NCI-H774 (cell line): ENCODE results near the gene ST7.
"Not testable (repeated sequence)": the region's sequence is repeated elsewhere in the genome, so short reads cannot be mapped to it uniquely, and the experiment has no call there.

Experiments used
- DNase-seq: peaks from one replicate; lab custom pipeline; 2025; lab: John Stamatoyannopoulos, UW

Gene ST7

DNA sequence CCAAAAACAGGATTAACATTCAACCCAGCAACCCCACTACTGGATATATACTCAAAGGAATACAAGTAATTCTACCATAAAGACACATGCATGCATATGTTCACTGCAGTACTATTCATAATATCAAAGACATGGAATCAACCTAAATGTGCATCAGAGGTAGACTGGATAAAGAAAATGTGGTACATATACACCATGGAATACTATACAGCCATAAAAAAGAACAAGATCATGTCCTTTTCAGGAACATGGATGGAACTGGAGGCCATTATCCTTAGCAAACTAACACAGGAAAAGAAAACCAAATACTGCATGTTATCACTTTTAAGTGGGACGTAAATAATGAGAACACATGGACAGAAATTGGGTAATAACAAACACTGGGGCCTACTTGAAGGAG is 77.5 kb downstream of the ST7 start:
- DNase-seq: not testable (repeated sequence)

DNA sequence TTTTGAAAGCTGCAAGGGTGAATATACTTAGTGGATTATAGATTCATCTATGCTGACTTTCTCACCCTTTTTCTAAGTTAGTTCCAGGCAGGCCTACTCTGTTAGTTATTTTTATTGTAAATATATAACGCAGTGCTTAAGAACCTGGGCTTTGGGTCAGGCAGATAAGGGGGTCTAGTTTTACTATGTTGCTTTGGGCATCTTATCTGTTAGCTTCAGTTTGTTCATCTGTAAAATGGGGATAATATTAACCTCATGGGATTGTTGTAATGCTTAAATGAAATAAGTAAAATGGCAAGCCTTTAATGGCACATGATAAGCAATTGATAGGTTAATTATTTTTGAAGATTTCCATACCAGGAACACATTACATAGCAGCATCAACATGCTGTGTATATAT is 79.5 kb downstream of the ST7 start:
- no peak for DNase-seq

GRCh38 chr7:117034851-117035464 is 81.7 kb downstream of the ST7 start:
- DNase-seq: peak; percentile 18

DNA sequence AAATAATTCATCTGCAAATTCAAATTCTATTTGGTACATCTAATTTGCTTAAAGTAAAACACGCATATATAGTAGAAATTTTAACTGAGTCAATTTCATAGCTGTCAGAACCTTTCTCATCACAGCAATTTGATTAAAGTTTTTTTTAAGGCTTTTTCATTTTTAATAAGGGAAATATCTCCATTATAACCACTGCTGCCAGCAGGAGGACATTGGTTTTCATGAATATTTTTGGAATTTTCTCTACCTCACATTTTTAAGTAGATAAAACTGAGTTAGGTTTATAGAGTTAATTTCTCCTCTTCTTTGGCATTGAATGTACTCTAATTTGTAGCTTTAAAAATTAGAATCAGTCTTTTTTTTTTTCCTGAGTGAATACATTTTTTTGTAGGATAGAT is 82.2 kb downstream of the ST7 start:
- no peak for DNase-seq

- no peak for DNase-seq
Measured at GRCh38 chr7:117036053-117036669, 82.9 kb downstream of the ST7 start.

DNA sequence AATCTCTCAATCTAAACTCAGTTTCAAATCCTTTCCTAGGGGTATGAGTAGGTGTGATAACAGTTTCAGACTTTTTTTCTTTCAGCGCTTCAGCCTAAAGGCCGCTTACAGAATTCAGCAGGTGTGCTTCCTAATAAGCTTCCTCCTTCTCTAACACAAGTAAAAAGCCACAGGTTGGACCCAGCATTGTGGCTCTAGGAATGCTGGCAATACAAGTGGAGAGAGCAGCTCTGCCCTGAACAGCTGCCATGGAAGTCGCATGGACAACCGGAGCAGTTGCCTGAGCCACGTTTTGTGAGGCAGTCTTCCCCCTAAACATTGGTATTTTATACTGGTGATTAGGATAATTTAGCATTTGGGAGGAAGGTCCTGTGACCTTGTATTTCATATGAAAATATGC is 83.5 kb downstream of the ST7 start:
- no peak for DNase-seq

GRCh38 chr7:117038408-117038807 is 85.1 kb downstream of the ST7 start:
- DNase-seq: no peak

DNA sequence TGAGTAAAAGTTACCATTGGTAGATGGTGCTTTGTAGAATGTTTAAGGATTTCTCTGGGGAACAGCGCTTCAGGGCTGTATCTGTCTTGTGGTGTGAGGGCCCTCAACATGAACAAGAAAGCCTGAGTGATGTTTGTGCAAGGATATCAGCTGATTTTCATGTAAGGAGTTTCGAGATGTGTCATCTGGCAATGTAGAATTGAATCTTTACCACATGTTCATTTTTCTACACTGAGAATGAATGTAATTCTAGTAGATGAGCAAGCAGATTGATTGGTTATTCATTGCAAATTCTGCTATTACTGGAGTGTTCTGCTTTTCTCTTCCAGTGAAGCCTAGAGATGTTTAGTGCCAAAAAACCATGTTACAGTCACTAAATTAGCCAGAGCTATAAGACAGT is 87.7 kb downstream of the ST7 start:
- DNase-seq: no peak

DNA sequence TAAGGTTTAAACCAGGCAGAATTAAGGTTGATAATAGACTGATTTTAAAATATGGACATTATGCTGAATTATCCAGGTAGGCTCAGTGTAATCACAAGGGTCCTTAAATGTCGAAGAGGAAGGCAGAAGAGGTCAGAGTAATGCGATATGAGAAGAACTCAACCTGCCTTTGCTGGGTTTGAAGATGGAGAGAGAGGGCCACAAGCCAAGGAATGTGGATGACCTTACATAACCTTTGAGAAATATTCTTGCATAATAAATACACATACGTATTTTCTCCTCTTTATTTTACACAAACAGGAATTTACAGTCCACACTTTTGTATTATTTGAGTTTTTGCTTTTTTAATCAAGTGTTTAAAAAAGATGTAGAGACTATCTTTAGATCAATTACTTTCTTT is 88.5 kb downstream of the ST7 start:
- no peak for DNase-seq

DNA sequence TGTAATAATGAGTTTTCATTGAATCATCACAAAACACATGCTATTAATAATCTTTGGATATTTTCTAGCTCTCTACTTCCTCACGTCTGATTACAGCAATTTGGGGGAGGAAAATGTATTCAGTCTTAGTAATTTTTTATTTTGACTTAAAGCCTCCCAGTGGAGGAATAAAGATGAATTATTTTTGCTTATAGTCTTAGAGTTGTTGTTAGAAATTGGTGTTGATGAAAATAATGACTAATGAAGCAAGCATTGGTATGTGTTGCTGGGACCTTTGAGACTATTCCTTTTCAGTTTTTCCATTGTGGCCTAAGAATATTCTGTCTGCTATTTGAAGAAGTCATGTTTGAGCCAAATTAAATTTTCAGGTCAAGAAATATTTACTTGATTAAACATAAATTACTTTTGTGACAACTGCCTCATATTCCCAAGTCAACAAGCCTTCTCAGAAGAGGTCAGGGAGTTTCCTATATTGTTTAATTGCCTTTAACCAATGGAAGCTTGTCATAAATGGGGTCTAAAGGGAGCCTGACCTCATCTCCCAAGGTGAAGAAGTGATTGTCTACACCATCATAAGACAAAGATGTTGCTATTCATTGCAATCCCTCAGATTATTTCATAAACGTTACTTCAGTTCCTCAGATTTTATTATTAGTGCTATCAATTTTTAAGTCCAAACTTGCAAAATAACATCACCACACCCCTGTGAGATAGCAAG is 90.0 kb downstream of the ST7 start:
- no peak for DNase-seq

- DNase-seq: no peak
Measured at GRCh38 chr7:117044664-117045063, 91.4 kb downstream of the ST7 start.

DNA sequence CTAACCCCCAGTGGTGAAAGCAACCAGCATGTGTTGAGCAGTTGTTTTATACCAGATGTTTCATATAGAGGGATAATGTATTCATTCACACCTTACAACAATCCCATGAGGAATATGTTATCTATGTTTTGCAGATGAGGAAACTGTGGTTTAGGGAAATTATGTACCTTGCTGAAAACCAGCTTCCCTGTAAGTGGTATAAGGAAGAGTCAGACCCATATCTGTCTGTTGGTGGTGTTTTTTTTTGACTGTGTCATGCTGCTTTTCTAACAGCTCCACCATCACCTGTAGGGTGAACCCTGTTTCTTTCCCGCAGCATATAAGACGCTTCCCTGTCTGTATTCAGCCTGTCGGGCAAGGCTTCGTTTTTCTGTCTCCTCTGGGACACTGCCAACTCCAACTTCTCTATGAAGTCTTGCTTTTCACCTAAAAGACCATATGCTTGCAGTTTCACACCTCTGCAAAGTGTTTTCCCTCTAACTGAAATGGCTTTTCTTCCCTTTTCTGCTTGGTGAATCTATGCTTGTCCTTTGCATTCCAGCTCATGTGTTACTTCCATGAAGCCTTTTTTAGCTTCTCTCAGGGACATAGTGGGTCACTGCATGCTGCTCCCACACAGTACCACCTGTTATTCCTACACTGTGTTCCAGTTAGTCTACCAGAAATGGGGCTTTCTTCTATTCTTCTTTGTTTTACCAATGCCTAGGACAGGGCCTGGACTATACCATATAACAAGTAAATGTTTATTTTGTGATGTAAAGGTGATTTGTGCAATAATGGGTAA is 92.8 kb downstream of the ST7 start:
- no peak for DNase-seq

GRCh38 chr7:117047496-117047895 is 94.2 kb downstream of the ST7 start:
- DNase-seq: no peak

DNA sequence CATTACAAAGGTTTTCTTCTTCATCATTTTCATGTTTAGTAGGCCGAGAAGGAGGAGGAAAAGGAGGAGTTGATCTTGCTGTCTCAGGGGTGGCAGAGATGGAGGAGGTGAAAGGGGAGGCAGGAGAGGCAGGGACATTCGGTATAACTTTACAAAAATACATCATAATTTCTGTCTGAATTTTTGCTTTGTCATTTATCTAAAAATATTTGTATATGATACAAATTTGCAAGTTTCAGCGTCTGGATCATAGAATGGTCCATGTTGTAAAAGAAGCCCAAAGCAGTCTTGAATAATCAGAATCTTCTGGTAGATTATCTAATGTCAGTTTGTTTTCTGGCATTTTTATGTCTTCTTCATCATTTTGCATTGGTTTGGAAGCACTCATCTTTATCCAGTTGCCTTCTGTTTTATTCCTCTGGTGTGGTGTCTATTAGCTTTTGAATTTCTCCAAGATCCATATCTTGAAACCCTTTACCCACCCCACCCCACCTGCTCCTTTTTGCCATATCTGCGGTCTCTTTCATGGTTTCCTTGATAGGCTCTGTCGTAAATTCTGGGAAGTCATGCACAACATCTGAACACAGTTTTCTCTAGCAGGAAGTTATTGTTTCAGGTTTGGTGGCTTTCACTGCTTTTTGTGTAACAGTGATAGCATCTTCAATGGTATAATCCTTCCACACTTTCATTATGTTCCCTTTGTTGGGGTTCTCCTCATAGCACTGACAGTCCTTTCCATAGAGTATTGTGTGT is 95.0 kb downstream of the ST7 start:
- no peak for DNase-seq

DNA sequence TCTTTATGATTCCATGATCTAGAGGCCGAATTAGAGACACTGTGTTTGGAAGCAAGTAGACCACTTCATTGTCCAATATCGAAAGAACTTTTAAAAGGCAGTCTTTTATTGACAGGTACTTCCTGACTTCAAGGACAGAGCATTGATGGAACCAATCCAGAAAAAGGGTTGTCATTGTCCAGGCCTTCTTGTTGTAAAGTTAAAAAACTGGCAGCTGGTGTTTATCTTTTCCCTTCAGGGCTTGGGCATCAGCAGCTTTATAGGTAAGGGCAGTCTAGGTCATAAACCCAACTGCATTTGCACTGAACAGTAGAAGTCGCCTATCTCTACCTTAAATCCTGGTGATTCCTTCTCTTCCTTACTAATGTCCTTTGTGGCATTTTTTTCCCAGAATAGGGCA is 95.6 kb downstream of the ST7 start:
- no peak for DNase-seq

DNA sequence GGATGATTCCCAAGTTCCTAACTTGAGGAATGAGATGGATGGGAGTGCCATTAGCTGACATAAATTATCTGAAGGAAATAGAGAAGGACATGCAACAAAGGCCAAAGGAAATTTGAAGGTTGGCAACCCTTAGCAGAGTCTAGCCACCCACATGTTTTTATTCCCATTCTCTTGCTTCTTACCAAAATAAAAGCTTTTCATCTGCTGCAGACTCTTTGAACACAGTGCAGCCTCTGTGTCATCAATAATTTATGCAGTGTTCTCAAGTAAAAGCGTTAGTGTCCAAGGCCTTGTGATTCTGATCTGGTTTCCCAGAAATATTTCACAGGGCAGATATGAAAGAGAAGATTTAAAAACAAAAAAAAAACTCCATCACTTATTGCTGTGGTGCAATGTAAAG is 98.5 kb downstream of the ST7 start:
- no peak for DNase-seq

DNA sequence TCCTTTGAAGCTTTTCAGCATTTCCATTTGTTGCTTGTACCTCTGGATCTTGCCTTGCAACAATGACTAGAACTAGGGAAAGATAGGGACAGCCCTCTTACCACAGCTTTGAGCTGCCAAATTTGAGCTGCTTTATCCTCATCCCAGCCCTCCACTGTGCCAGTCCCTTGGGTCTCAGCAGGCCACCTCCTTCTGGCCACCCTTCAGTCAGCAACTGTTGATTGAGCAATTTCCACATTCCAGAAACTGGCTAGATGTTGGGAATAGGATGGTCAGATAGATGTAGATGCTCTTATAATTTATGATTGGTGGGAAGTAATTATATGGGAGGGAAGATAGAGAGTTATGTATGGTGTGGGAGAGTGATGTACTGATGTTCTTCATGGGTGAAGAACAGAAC is 100.1 kb downstream of the ST7 start:
- no peak for DNase-seq

GRCh38 chr7:117061751-117062150 is 108.5 kb downstream of the ST7 start:
- no peak for DNase-seq

DNA sequence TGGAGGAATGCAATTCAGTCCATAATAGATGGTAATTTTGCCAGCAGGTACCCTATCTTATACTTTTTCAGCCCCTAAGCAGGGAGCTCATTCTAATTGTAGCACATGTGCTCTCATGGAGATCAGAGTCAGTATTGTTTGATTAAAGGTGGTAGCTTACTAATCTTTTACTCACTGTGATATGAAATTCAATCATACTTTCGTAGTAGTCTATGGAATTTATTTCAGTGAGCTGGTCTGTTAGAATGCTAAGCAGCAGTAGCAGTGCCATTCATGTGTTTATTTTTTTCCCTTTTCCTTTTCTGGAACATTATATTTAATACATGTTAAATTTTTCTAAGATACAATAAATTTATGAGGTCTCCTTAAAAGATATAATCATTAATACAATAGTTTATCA is 109.0 kb downstream of the ST7 start:
- DNase-seq: no peak

- DNase-seq: no peak
Measured at GRCh38 chr7:117064688-117065087, 111.4 kb downstream of the ST7 start.

GRCh38 chr7:117065571-117066150 is 112.4 kb downstream of the ST7 start:
- no peak for DNase-seq

- no peak for DNase-seq
Measured at GRCh38 chr7:117066668-117067067, 113.4 kb downstream of the ST7 start.
